KMS-11 (cell line): ENCODE data around the gene C17orf100.

Source experiments
- H2AFZ ChIP-seq: fragments of 200-600 bp; sonication (generic); 2 replicates; pipeline ENCODE4 v1.6.1; 2016; ENCODE audit warnings: antibody characterized with exemption, mixed run types, low read depth
- H3K27ac ChIP-seq: fragments of 200-600 bp; sonication (generic); 2 replicates; pipeline ENCODE4 v1.6.1; 2016; ENCODE audit warnings: mild to moderate bottlenecking, mixed run types
- H3K27me3 ChIP-seq: fragments of 200-600 bp; sonication (generic); 2 replicates; pipeline ENCODE4 v1.6.1; 2017; ENCODE audit warnings: mild to moderate bottlenecking, low read depth, mixed run types, moderate library complexity; ENCODE audit not compliant: insufficient read depth
- H3K36me3 ChIP-seq: fragments of 200-600 bp; sonication (generic); 2 replicates; pipeline ENCODE4 v1.6.1; 2017; ENCODE audit warnings: mild to moderate bottlenecking, mixed run types; ENCODE audit not compliant: insufficient read depth
- H3K4me1 ChIP-seq: fragments of 200-600 bp; sonication (generic); 2 replicates; pipeline ENCODE4 v1.6.1; 2016; ENCODE audit warnings: mild to moderate bottlenecking, low read depth, mixed run types; ENCODE audit not compliant: poor library complexity, severe bottlenecking
- H3K4me2 ChIP-seq: fragments of 200-600 bp; sonication (generic); 2 replicates; pipeline ENCODE4 v1.7.0; 2016; ENCODE audit warnings: mild to moderate bottlenecking, mixed run types
- H3K4me3 ChIP-seq: fragments of 200-600 bp; sonication (generic); IDR thresholded peaks from 2 replicates; pipeline ENCODE4 v1.6.1; 2017; ENCODE audit warnings: low read depth, low read length, mixed read lengths; ENCODE audit not compliant: insufficient read depth
- H3K79me2 ChIP-seq: fragments of 200-600 bp; sonication (generic); 2 replicates; pipeline ENCODE4 v1.6.1; 2016; ENCODE audit warnings: low read depth, mixed run types; ENCODE audit not compliant: insufficient read depth
- H3K9ac ChIP-seq: fragments of 200-600 bp; sonication (generic); 2 replicates; pipeline ENCODE4 v1.6.1; 2016; ENCODE audit warnings: mild to moderate bottlenecking, mixed run types
- H4K20me1 ChIP-seq: fragments of 200-600 bp; sonication (generic); 2 replicates; pipeline ENCODE4 v1.6.1; 2016; ENCODE audit warnings: mild to moderate bottlenecking, mixed run types; ENCODE audit not compliant: insufficient read depth
- TF ChIP-seq, protein P1 (sequence below): fragments of 200-600 bp; sonication (generic); conservative IDR thresholded peaks from 2 replicates; pipeline ENCODE4 v1.6.1; 2017; ENCODE audit warnings: low read depth, mild to moderate bottlenecking, antibody characterized with exemption, low read length, moderate library complexity, mixed read lengths

The C17orf100 gene

DNA sequence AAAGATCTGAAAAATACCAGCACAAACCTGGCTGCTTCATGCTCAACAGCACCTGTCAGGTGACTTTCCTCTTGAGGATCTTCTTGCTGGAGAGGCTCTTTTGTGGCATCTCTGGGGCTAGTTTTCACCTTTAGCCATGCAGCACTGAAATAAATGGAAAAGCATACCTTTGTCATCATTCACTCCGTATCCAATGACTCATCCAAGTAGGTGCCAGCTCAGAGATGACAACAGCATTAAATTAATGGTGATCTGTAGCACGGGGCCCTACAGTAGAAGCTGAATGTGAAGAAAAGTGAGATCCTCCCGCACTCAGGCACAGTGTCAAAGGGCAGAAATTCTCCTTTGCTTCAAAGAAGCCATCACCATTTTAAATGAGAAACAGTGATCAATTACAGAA, 43.2 kb upstream of the C17orf100 start:
- H3K27ac ChIP-seq, result no peak overlapping the region
- no peaks in the 10 kb centered on the region for H3K79me2 ChIP-seq
- TF ChIP-seq, protein P1, sequence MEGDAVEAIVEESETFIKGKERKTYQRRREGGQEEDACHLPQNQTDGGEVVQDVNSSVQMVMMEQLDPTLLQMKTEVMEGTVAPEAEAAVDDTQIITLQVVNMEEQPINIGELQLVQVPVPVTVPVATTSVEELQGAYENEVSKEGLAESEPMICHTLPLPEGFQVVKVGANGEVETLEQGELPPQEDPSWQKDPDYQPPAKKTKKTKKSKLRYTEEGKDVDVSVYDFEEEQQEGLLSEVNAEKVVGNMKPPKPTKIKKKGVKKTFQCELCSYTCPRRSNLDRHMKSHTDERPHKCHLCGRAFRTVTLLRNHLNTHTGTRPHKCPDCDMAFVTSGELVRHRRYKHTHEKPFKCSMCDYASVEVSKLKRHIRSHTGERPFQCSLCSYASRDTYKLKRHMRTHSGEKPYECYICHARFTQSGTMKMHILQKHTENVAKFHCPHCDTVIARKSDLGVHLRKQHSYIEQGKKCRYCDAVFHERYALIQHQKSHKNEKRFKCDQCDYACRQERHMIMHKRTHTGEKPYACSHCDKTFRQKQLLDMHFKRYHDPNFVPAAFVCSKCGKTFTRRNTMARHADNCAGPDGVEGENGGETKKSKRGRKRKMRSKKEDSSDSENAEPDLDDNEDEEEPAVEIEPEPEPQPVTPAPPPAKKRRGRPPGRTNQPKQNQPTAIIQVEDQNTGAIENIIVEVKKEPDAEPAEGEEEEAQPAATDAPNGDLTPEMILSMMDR, result no peak

DNA sequence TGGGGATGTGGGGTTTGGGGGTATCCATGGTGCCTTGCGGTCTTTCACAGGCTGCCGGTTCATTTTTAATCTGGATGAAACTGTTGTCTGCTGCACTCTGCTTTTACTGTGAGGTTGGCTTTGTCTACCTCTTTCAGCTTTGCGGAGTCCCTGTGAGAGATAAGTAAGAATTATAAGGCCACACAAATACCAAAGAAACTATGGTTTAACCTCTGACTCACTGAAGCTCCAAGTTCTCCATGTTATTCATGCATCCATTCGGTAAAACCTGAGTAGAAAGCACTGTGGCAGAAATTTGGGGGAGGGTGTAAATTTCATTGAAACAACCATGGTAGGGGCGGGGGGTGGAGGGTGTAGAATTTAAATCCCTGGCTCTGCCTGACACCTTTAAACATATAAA, 41.6 kb upstream of the C17orf100 start:
- Histone ChIP-seq H3K36me3 (no peaks in the 10 kb centered on the region), H3K4me2 (no peak overlapping the region), H3K27ac (no peak overlapping the region), H2AFZ (no peak overlapping the region), H3K79me2 (no peaks in the 10 kb centered on the region), H3K27me3 (no peaks in the 10 kb centered on the region), H3K4me3 (no peak overlapping the region), H4K20me1 (no peaks in the 10 kb centered on the region), H3K4me1 (no peaks in the 10 kb centered on the region), H3K9ac (no peak overlapping the region)
- TF ChIP-seq, protein P1, result no peak

More for the DNA sequence above, 43.2 kb upstream of the C17orf100 start:
- no peak overlapping the region for H3K4me3 ChIP-seq
- H4K20me1 ChIP-seq, result no peaks in the 10 kb centered on the region
- H3K4me1 ChIP-seq, result no peaks in the 10 kb centered on the region
- no peaks in the 10 kb centered on the region for H3K36me3 ChIP-seq
- H3K9ac ChIP-seq, result no peak overlapping the region
- H3K27me3 ChIP-seq, result no peaks in the 10 kb centered on the region
- H3K4me2 ChIP-seq, result no peak overlapping the region
- no peak overlapping the region for H2AFZ ChIP-seq

- H3K79me2 ChIP-seq, result no peaks in the 10 kb centered on the region
- no peak overlapping the region for H2AFZ ChIP-seq
- H3K4me3 ChIP-seq, result no peak overlapping the region
- TF ChIP-seq, protein P1, result no peak
- H3K27me3 ChIP-seq, result no peaks in the 10 kb centered on the region
- H3K9ac ChIP-seq, result no peak overlapping the region
- no peaks in the 10 kb centered on the region for H3K4me1 ChIP-seq
- H3K4me2 ChIP-seq, result no peak overlapping the region
- H3K36me3 ChIP-seq, result no peaks in the 10 kb centered on the region
- H3K27ac ChIP-seq, result no peak overlapping the region
- H4K20me1 ChIP-seq, result no peaks in the 10 kb centered on the region
Measured at GRCh38 chr17:6611231-6611630, 40.3 kb upstream of the C17orf100 start.

DNA sequence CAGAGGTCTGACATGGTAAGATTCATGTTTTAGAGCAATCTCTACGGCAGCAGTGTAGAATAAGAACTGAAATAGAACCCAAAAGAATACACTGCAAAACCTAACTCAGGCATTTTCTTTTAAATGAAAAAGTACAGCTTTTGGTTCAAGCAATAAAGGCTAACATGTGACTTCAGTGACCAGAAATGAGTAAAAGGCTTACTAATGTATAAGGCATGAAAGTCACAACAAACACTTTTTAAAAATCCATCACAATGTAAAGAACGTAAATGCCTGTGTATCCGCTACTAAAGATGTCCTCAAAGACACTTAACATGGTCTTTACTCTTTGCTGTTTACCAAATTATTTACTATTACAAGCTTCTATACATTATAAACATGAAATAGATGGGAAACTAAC, 27.6 kb upstream of the C17orf100 start:
- no peaks in the 10 kb centered on the region for H3K79me2 ChIP-seq
- no peaks in the 10 kb centered on the region for H3K27me3 ChIP-seq
- H3K9ac ChIP-seq, result no peak overlapping the region
- H3K36me3 ChIP-seq, result no peaks in the 10 kb centered on the region
- no peak overlapping the region for H3K4me2 ChIP-seq
- H4K20me1 ChIP-seq, result no peaks in the 10 kb centered on the region
- H3K4me3 ChIP-seq, result no peak overlapping the region
- H3K4me1 ChIP-seq, result no peaks in the 10 kb centered on the region
- TF ChIP-seq, protein P1, result no peak
- H3K27ac ChIP-seq, result no peak overlapping the region
- no peak overlapping the region for H2AFZ ChIP-seq
